ENCODE measurements around the gene NEURL2.

NEURL2 gene

GRCh38 chr20:45937765-45938164 is 46.8 kb upstream of the NEURL2 start:
- Histone ChIP-seq H3K27ac (no peak overlapping the region), H3K9me3 (ENCODE audit: control insufficient read depth, low read length) (no peaks in the 10 kb centered on the region), H3K9ac (no peak overlapping the region), H3K4me2 (ENCODE audit: low read length) (no peak overlapping the region), H3K4me3 (ENCODE audit: low read depth, low read length) (no peak overlapping the region), H3K4me1 (peaks cover 5% of the 10 kb centered on the region), H2AFZ (no peak overlapping the region), H3K79me2 (peaks cover 9% of the 10 kb centered on the region), H3K36me3 (ENCODE audit: control insufficient read depth, insufficient read depth, low read length) (no peaks in the 10 kb centered on the region), H3K27me3 (ENCODE audit: control insufficient read depth, insufficient read depth, low read length) (no peaks in the 10 kb centered on the region)
- no peak for TF ChIP-seq CTCF (IDR thresholded peaks at IDR 0.05)

- peak overlapping the region; percentile 80 for H3K27ac ChIP-seq
- H3K4me1 ChIP-seq: peaks cover 5% of the 10 kb centered on the region
- no peaks in the 10 kb centered on the region for H3K27me3 ChIP-seq (ENCODE audit: control insufficient read depth, insufficient read depth, low read length)
- TF ChIP-seq CTCF (IDR thresholded peaks at IDR 0.05): no peak
- H3K79me2 ChIP-seq: peaks cover 9% of the 10 kb centered on the region
- peak overlapping the region; percentile 97 for H3K4me3 ChIP-seq (ENCODE audit: low read depth, low read length)
- H3K9ac ChIP-seq: no peak overlapping the region
- peak overlapping the region; percentile 82 for H3K4me2 ChIP-seq (ENCODE audit: low read length)
- H2AFZ ChIP-seq: peak overlapping the region; percentile 72
- no peaks in the 10 kb centered on the region for H3K36me3 ChIP-seq (ENCODE audit: control insufficient read depth, insufficient read depth, low read length)
- no peaks in the 10 kb centered on the region for H3K9me3 ChIP-seq (ENCODE audit: control insufficient read depth, low read length)
These were observed 44.5 kb upstream of the NEURL2 start for GRCh38 chr20:45935416-45936046.

DNA sequence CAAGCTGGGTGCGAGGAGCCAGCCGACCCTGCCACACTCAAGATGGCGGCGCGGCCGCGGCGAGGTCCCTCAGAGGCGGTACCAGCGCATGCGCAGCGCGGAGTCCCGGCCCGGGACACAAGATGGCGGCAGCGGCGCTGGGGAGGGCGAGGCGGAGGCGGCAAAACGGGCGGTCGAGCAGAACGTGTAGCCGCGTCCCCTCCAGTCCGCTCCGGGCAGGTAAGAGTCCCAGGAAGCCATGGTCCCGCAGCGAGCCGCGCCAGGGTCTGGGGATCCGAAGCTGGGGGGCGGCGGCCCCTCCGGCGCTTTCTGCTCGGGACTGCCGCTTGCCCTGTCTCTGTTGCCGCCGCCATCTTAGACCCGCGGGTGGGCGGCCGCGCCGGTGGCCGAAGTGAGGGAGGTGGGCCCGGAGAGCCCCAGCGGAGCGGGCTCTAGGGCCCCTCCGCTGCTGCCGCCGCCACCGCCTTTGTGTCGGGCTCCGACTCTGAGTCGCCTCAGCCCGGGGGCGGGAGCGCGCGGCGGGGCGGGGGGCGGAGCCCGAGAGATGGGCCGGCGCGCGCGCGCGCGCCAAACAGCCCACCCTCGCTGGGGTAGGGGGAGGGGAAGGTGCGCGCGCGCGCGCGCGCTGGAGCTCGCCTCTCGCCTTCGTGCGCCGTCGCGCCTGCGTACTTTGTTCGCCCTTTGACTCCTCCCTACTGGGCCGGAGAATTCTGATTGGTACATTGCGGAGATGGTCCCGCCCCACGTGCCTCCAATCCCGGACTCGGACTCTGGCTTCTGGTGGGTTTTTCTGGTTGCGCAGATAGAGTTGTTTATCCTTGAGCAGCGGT is 43.8 kb upstream of the NEURL2 start, which contains the start of gene PCIF1:
Gene PCIF1, plus strand, starts transcription at position 98 of the 830 bp plus-strand sequence. CDS start 4,317 bp downstream, outside the sequence.
- no peaks in the 10 kb centered on the region for H3K9me3 ChIP-seq (ENCODE audit: control insufficient read depth, low read length)
- peaks cover 5% of the 10 kb centered on the region for H3K4me1 ChIP-seq
- H3K27ac ChIP-seq: peak within 1 kb of the TSS; percentile 95
- H3K36me3 ChIP-seq (ENCODE audit: control insufficient read depth, insufficient read depth, low read length): no peaks in the 10 kb centered on the region
- H3K27me3 ChIP-seq (ENCODE audit: control insufficient read depth, insufficient read depth, low read length): no peaks in the 10 kb centered on the region
- peak within 1 kb of the TSS; percentile 83 for H2AFZ ChIP-seq
- peak within 1 kb of the TSS; percentile 97 for H3K4me3 ChIP-seq (ENCODE audit: low read depth, low read length)
- peak within 1 kb of the TSS; percentile 91 for H3K9ac ChIP-seq
- H3K79me2 ChIP-seq: peaks cover 9% of the 10 kb centered on the region
- H3K4me2 ChIP-seq (ENCODE audit: low read length): peak within 1 kb of the TSS; percentile 82
- TF ChIP-seq CTCF (IDR thresholded peaks at IDR 0.05): peak; percentile 19

DNA sequence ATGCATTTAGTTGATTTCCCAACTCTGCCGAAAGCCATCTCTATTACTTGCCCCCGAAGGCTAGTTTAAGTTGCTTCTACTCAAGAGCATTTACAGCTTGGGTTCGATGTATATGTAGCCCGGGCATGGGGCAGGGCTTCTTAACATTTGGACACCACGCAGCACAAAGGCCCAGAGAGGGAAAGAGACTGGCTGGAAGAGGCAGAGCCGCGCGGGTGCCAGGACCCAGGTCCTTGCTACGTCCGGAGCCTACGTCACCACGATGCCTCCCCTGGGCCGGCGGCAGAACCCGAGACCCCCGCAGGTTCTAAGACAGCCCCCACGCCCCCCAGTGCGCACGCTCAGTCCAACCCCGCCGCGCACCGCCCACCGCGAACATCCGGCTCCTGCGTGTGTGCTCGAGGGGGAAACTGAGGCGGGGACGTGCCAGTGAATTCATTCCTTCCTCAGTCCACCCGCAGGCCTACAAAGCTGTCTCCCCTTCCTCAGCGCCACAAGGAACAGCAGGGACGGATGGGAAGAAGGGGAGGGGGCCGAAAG is 43.1 kb upstream of the NEURL2 start:
- Histone ChIP-seq H3K36me3 (ENCODE audit: control insufficient read depth, insufficient read depth, low read length) (no peaks in the 10 kb centered on the region), H3K27me3 (ENCODE audit: control insufficient read depth, insufficient read depth, low read length) (no peaks in the 10 kb centered on the region), H2AFZ (peak overlapping the region; percentile 83), H3K4me3 (ENCODE audit: low read depth, low read length) (peak overlapping the region; percentile 97), H3K9ac (peak overlapping the region; percentile 91), H3K4me1 (peaks cover 5% of the 10 kb centered on the region), H3K79me2 (peaks cover 5% of the 10 kb centered on the region), H3K4me2 (ENCODE audit: low read length) (peak overlapping the region; percentile 73), H3K9me3 (ENCODE audit: control insufficient read depth, low read length) (no peaks in the 10 kb centered on the region), H3K27ac (peak overlapping the region; percentile 95)
- no peak for TF ChIP-seq CTCF (IDR thresholded peaks at IDR 0.05)
